GM18499 (cell line): ENCODE results near the gene PITX1.

Source experiments
- ATAC-seq: cut with Tn5 transposase; IDR thresholded peaks from one replicate; pipeline ENCODE4 v1.9.1; 2021; ENCODE audit warnings: moderate number of reproducible peaks; ENCODE audit not compliant: insufficient read depth, unreplicated experiment

Gene PITX1

DNA sequence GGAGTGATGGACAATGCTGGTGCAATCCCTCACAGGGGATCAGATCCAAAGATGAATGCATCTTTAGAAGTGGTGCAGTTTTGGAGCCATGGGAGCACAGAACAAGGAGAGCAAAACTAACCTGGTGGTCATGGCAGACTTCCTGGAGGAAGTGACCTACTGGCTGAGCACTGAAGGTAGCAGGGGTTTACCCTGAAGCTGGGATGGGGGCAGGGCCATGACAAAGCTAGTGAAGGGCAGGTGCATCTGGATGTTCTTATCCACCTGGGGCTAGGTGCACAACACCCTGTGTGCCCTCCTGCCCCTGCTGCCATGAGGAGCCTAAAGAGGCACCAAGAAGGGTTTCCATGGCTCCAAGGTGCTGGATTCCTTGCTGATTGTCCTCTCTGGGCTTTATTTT, 11.5 kb upstream of the PITX1 start:
- no peak for ATAC-seq

DNA sequence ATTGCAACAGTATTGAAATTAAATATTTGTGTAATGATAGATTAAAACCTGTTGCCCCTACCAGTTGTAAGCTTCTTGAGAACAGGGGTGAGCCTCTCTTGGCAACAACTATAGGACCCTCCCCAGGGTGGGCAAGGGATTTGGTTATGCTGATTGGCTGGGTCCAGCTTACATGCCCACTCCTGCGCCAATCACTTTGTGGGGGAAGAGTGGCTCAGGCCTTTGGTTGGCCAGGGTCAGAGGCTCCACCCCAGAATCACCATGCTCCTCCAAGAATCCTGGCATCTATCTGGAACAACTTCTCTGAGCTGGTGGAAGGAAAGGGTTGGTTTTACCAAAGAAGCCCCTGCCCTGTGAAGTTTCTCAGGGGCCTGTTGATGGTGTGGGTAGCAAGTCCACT, 8.6 kb upstream of the PITX1 start:
- no peak for ATAC-seq

DNA sequence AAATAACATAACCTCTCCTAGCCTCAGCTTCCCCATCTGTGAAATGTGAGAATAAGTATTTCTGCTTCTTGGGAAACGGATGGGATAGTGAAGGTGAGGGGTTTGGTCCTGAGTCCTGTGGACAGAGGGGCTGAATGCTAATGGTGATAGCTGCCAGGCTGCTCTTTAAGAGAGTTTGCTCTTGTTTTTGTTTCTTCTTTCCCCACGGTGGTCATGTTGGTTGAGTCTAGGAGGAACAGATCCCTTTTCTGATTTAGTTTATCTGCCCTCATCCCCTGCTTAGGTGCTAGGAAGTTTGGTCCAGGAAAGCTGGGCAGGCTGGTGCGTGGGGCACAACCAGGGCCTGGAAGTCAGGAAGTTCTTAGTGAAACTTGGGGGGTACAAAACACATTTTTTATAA, 7.7 kb upstream of the PITX1 start:
- no peak for ATAC-seq

DNA sequence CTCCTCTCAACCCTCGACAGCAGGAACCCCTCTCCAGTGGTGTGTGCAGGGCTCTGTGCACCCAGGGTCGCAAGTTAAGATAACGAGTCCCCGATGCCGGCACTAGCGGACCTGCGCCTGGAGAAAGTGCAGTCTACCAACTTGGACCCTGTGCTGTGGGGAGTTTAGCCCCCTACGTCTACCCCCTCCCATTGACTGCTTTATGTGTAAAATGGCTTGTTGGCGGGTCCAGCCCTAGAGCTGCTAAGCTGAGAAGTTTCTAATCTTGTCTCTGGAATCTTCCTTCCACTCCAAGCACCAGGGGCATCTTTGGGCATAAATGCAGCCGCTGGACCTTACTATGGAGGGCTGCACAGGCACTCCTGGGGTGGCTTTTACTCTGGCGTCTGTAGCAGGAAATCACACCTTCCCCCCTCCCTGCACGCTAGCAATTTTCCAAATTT, 7.1 kb upstream of the PITX1 start:
- no peak for ATAC-seq

DNA sequence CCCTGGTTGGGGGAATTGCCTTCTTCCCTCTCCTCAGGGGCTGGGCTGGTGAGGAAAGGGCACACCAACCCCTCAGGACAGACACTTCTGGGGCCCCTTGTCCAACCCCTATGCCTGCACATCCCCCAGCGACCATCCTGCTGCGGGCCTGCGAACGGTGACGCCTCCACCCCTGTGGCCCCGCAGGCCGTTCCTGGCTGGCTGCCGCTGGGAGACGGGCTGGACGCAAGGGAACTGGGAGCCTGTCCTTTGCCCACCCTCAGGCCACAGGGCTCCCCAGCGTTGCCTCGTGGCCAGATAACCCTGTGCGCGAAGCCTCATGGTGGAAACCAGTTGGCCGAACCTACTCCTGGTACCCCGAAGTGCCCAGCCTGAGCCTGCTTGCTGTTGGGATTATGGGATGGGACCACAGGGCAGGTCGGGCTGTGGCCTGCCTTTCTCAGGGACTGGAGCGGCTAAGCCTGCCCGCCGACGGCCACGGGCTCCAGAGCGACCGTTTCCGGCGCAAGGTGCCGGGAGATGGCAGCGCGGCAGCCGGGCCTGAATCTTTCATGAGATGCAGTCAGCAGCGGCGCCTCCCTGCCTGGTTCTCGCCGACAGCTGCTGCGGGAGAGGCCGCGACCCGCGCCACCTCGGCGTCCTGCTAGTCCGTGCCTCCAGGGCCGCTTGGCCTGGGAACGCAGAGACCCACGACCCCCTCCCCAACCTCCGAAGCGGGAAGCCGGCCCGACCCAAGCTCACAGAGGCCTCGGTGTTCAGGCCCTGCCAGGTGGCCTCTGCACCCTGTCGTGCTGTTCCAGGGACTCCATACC, 6.5 kb upstream of the PITX1 start:
- ATAC-seq: no peak

DNA sequence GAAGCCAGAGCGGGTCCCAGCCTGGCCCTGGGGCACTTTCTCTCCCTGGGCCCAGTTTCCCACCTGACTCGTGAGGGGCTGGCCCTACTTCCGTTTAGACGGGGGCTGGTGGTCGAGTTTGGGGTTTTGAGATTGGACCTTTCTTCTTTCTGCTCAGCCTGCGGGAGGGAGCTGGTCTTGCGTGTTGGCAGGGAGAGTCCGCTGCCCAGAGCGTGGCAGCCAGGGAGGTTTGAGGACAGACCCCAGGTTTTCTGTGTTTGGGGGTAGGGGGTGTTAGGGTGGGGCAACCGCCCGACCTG, 6.0 kb upstream of the PITX1 start:
- no peak for ATAC-seq

DNA sequence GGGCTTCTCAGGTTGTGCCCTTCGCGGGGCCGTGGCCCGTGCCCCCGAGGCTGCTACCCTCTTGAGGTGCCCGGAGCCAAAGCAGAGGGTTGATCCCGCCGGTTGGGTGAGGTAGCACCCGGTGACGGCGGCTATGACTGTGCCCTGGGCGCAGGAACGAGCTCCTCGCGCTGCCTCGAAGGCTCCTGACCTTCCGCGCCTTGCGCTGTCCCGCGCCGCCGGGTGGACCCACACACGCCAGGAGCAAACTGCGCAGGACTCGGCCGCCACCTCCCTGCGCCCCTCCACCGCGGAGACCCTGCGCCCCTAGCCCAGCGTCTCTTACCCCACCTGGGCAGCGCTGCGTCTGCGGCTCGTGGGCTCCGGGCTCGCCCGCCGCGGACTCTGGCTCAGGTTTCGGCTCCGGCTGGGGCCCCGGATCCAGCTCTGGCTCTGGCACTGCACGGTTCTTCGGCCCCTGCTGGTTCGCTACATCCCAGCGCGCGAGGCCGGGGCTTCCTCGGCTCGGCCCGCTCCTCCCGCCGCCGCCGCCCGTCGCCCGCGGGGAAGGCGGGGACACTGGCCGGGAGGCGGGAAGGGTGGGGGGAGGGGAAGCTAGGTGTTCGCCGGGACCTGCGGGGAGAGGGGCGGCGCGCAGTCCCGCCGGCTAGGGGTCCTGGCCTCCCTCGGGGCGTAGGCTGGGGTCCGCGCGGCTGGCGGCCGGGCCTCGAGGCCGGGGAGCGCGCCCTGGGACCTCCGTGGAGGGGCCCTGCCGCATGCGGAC, 5.4 kb upstream of the PITX1 start:
- no peak for ATAC-seq

DNA sequence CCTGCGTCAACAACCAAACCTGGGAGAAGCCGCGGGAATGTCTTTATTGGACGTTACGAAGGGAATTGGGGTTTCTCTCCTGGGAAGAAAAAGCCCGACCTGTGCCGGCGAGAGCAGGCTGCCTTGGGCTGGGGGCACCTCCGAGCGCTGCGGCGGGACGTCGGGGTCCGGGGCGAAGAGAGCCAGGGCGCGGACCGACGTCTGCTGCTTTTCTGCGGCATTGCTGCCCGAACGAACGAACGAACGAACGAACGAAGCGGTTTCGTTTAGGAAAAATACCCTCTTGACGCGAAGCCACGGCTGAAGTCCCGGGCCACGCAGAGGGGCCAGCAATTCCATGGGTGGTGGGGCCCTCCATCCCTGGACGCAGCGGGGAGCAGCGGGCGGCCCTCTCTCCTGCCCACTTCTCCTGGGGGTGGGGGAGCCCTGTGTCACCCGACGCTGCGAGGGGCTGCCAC, 4.8 kb upstream of the PITX1 start:
- ATAC-seq: no peak

DNA sequence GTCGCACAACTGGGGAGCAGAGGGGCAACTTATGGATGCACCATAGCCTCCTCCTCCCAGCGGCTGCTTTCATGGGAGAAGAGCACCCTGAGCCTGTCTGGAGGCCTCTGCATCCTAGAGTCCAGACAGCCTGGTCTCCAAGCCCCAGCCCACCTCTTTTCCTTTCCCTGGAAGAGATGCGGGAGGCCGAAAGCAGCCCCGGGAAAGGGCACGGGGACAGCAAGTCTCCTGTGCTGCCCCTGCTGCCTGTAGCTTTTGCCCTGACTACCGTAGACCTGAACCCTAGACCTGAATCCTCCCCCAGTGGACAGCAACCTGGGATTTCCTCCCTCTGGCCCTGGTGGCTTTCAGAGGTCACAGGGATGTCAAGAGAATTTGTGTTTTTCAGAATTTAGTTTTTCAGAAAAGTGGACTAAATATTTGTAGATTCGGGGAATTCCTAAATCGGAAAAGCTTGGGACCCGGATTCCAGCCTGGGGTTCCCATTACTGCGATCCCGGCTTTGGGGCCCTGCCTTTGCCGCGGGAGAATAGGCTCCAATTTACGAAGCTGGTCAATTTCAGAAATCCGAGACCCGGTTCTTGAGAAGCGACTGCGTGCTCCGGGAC, 4.3 kb upstream of the PITX1 start:
- no peak for ATAC-seq

DNA sequence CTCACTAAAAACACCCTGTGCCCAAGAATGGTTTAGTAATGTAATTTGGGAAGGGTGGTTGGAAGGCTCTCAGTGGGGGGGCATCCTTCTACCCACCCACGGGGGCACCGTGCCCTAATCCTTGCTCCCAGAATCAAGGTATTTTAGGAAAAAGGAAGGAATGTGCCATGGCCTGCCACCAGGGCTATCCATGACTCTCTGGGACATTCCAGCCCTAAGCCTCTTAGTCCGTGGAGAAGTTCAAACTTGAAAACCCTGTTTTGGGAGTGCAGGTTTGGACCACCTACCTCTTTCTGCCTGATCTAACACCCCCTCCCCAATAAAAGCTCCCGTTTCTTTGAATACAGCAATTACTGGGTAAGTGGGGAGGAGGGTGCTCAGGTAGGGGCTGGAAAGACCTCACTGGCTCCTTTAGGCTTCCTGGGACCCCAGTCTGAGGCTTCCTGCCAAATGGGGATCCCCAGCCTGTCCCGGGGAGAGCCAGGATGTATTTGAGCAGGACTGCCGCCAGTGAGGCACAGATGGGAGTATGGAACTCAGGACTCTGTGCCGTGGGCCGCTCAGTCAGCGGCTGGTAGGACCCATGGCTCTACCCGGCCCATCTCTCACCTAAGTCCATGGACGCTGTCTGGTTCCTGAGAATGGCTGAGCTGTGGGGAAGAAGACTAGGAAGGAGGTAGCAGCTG, 3.6 kb upstream of the PITX1 start:
- ATAC-seq: no peak

DNA sequence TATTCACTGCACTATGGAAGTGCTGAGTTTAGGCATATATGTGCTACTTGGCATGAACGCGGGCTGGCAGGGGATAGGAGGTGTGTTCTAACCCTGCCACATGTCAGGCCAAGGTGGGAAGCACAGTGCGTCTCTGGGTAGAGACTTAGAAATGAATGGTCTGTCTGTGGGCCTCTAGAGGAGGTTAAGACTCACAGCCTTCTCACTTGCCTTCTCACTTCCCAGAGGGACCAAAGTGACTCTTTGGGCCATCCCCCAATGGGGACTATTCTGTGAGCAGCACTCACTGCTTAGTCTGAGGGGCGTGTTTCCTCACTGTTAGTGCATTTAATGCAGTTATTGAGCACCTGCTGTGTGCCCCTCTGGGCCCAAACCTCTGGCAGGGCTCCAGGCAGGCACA, 2.4 kb upstream of the PITX1 start:
- ATAC-seq: no peak

DNA sequence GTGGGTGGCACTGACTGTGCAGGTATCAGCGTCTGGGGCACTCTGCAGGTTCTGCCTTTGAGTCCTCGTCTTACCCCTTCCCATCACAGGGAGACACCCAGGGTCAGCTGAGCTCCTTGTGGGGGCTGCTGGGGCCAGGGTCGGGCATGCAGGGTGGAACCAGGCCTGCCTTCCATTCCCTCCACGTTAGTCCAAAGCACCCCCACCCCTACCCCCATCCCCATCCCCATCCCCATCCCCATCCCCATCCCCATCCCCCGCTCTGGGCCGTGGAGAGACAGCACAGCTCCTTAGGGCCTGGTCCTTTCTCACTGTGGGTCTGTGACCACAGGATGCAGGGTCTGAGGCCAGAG, 1.6 kb upstream of the PITX1 start:
- no peak for ATAC-seq

DNA sequence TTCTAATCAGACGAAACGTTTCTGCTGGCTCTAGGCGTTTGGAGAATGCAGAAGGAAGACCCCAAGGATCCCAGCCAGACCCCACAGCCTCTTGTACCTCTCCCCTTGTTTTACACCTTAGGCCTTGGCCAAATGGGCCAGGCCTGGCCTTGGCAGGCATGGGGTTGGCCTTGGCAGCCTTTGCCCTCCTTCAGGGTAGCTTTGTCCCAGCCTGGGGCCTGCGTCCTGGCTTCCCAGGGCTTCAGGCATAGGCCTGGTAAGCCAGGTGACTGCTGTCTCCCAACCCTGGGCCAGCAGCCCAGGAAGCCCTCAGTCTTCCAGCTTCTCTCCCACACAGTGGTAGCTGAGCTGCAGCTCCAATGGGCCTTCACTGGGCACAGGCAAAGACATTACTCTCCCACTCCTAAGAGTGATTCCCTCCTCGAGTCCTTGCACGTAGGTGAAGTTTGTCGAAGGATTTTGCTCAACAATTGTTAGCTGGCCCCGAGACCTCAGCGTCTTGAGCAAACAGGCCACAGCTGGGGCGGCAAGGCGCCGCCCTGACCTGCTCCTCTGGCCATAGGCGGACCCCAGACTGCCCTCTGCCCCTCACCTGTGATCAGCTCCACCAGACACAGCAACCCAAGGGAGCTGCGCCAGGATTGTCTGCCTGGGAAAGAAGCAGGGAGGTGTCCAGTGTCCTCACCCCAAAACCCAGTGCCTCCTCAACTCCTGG, 1.1 kb upstream of the PITX1 start:
- no peak for ATAC-seq

DNA sequence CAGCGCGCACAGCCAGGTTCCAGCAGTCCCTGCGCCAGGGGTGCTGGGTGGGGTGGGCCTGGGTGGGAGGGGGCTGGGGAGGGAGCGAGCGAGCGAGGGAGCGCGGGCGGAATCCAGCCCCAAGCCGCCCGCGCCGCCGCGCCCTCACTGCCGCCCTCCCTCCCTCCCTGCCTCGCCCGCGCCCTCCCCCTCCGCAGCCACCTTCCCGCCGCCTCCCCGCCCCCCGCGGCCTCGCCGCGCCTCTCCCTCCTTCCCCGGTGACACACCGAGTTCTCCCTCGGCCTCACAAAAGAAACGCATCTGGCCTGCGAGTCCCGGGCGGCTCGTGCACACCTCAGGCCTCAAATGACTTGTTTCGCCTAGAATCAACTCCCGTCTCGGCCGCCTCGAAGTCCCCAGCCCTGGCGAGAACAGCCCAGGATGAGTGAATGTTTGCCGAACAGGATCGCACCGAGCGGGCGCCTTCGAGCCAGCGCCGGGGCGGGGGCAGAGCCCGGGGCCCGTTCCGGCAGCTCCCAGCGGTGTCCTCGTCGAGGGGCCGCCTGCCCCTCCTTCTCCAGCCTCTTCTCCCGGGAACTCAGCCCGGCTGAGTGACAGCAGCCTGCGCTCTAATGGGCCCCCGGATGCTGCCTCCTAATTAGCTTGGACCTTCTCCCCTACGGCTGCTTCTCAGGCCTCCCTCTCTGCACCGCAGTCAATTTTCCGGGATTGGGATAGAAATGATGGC, 371 bp upstream of the PITX1 start:
- no peak for ATAC-seq

DNA sequence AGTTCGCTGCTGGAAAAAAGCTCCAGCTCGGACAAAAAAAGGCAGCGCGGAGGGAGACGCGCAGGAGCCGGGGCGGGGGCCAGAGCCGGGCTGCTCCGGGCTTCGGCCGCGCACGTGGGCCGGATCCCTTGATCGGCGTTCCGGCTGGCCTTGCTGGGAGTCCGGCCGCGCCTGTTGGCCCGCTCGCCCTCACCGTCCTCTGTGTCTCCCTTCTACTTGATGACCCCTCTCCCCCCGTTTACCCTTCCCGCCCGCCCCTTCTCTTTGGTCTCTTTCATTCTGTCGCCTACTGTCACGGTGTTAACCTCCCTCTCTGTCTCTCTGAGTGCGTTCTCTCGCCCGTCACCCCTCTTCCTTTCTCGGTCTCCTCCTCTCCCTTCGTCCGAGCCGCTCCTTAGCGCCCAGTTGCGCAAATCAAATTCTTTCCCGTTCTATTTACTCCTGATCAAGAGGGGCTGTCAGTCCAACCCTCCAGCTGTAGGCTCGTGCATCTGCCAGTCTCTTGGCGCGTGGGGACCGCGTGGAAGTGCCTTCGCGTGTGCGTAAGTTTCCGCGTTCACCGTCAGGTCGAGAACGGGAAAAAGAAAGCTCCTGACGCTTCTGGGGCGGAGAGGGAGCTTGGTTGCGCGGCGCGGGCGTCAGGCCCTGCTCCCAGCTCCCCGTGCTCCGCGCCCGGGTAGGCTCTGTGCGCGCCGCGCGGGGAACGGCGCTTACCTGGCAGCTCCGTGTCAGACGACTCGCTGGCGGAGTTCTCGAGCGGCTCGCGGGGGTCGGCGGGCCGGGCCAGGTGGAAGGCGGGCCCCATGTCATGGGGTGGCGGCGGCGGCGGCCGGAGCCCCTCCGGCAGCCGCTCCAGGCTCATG, 798 bp downstream of the PITX1 start:
- ATAC-seq: no peak

DNA sequence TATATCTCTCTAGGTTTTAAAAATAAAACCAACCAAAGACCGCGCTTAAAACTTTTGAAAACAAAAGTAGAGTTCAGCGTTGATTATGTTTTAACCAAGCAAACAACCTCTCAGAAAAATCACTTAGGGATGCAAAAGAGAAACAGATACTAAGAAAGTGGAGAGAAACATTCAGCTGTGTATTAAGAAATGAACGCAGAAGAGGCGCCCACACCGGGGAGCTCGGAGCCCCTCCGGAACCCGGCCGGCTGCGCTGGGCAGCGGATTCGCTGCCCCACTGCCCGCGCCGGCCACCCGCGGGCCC, 1.4 kb downstream of the PITX1 start:
- no peak for ATAC-seq

DNA sequence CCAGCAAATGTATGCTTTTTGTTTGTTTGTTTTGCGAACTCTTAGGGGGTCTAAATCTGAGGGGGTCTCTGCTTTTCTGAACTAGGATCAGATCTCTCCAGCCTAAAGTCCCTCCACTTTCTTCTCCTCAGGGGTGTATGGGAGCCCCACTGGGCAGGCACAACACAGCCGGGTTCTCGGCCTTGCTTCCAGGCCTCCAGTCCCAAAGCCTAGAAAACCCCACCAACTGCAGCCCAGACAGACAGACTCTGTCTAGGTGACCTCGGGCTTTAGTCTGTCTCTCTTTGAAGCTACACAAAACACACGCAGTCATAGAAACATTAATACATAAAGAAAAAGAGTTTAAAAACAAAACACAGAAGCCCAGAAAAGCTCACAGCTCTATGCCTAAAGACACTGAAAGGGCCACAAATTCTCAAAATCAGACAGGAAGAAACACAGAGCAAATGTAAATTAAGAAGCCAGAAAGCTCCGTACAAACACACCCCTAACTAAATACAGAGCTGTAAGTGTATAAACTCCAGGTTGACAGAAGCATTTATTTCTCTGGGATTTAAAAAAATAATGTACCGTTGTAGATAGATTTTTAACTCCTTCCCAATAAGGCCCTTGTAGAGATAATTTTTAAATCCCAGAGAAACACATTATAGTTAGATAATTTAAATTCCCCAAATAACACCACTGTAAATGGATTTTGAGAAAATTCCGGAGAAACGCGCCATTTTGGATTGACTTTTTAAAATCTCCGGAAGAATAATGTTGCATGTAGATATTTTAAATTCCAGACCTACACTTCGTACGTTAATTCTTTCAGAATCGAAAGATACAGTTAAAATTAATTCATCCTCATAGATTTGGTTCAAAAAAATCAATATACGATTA, 2.0 kb downstream of the PITX1 start:
- no peak for ATAC-seq
